ENCODE measurements around the gene HDAC4. TPM values are rescaled to one million over a fixed set of nuclear protein-coding genes. Genes with fewer than 3 reads are reported as not detected.

The HDAC4 gene
- total RNA-seq, 5 donors from 2014 or later (not counting 1 experiment from before 2014, with no cell fraction given) = 44.8 to 80.2 (median 60.9) TPM

GRCh38 chr2:239225371-239225851, 175.4 kb downstream of the HDAC4 start:
- Mint-ChIP-seq H3K9me3 (no peaks in the 10 kb centered on the region), H3K4me3 (peak overlapping the region; percentile 21 to 60 (median 54)), H3K27ac (peak overlapping the region; percentile 87 to 88), H3K27me3 (no peaks in the 10 kb centered on the region), H3K4me1 (peaks cover 84 to 89% (median 86%) of the 10 kb centered on the region in 3 donors), H3K36me3 (peaks cover under 1% of the 10 kb centered on the region)
- 35% methylated on average over 9 of the region's 13 CpGs for WGBS (ENCODE audit: insufficient coverage)
- Histone ChIP-seq H3K27me3 (replicated peaks in 1 of 2; ENCODE audit: control insufficient read depth in 2 of 2, extremely low read depth in 1 of 2, insufficient read depth in 2 of 2, low read length in 1 of 2) (no peaks in the 10 kb centered on the region), H3K27ac (ENCODE audit: low read length) (peak overlapping the region; percentile 36), H3K4me3 (ENCODE audit: control insufficient read depth in 1 of 2, extremely low read depth in 1 of 2, low read length in 1 of 2) (no peak overlapping the region), H3K4me1 (ENCODE audit: control insufficient read depth in 1 of 2, extremely low read depth in 1 of 2, insufficient read depth in 2 of 2, low read length in 2 of 2) (peaks cover 43 to 72% of the 10 kb centered on the region in 2 experiments), H3K36me3 (ENCODE audit: control insufficient read depth in 2 of 2, extremely low read depth in 1 of 2, insufficient read depth in 1 of 2, low read length in 1 of 2) (peaks cover 0 to 2% of the 10 kb centered on the region in 2 donors), H3K9me3 (no peaks in the 10 kb centered on the region)
- peak in 2 of 35 experiments; percentile 12 to 18 for DNase-seq
- peak; percentile 64 to 77 (median 74) for ATAC-seq (replicated peaks in 1 of 4)
- POLR2A ChIA-PET = no interaction called here
- CTCF ChIA-PET = no interaction called here

DNA sequence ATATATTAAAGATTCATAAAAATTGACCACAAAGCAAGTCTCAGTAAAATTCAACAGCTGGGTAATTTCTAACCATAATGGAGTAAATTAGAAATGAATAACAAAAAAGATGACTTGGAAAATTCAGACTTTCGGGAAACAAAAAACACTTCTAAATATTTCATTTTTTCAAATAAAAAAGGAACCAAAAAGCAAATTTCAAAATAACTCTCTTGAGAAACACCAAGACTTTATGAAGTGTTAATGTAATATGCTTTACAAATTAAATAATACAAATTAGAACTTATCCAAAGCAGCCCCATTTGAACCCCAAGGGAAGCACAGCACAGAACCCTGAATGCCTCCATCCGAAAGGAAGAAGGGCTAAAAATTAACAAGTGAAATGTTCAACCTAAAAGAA, 175.9 kb downstream of the HDAC4 start:
- H3K27me3 Mint-ChIP-seq = no peaks in the 10 kb centered on the region
- H3K9me3 ChIP-seq = no peaks in the 10 kb centered on the region
- H3K27ac ChIP-seq (ENCODE audit: low read length) = no peak overlapping the region
- no peak for ATAC-seq (replicated peaks in 1 of 4)
- no peak for DNase-seq
- H3K4me1 Mint-ChIP-seq = peaks cover 86 to 88% (median 87%) of the 10 kb centered on the region in 3 donors
- H3K36me3 Mint-ChIP-seq = peaks cover 3% of the 10 kb centered on the region
- no peaks in the 10 kb centered on the region for H3K9me3 Mint-ChIP-seq
- no CpG with 5 or more reads among the region's 2 CpGs for WGBS (ENCODE audit: insufficient coverage)
- H3K4me1 ChIP-seq (ENCODE audit: control insufficient read depth in 1 of 2, extremely low read depth in 1 of 2, insufficient read depth in 2 of 2, low read length in 2 of 2) = peaks cover 43 to 67% of the 10 kb centered on the region in 2 experiments
- peaks cover 0 to 2% of the 10 kb centered on the region in 2 donors for H3K36me3 ChIP-seq (ENCODE audit: control insufficient read depth in 2 of 2, extremely low read depth in 1 of 2, insufficient read depth in 1 of 2, low read length in 1 of 2)
- no peaks in the 10 kb centered on the region for H3K27me3 ChIP-seq (replicated peaks in 1 of 2; ENCODE audit: control insufficient read depth in 2 of 2, extremely low read depth in 1 of 2, insufficient read depth in 2 of 2, low read length in 1 of 2)
- no peak overlapping the region for H3K4me3 ChIP-seq (ENCODE audit: control insufficient read depth in 1 of 2, extremely low read depth in 1 of 2, low read length in 1 of 2)
- peak overlapping the region in 2 of 3 donors; percentile 54 to 60 for H3K4me3 Mint-ChIP-seq
- POLR2A ChIA-PET = no interaction called here
- CTCF ChIA-PET = no interaction called here
- peak overlapping the region; percentile 83 to 87 for H3K27ac Mint-ChIP-seq

DNA sequence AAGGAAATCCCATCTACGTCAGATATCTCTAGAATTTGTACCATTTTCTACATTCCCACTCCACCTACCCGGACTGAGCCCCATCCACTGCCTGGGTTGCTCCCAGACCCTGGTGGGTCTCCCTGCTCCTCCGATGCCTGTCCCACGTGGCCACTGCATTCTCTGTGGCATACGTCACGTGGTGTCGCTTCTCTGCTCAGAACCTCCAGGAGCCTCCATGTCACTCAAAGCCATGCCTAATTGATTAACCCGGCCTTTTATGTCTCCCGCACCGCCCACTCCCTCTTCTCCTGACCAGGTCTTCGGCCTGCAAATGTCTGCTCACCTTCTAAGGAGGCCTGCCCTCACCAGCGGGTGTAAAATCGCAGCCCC, 176.6 kb downstream of the HDAC4 start:
- no peaks in the 10 kb centered on the region for H3K9me3 Mint-ChIP-seq
- peaks cover 43 to 66% of the 10 kb centered on the region in 2 experiments for H3K4me1 ChIP-seq (ENCODE audit: control insufficient read depth in 1 of 2, extremely low read depth in 1 of 2, insufficient read depth in 2 of 2, low read length in 2 of 2)
- H3K4me3 ChIP-seq (ENCODE audit: control insufficient read depth in 1 of 2, extremely low read depth in 1 of 2, low read length in 1 of 2) = no peak overlapping the region
- H3K27ac ChIP-seq (ENCODE audit: low read length) = no peak overlapping the region
- WGBS (ENCODE audit: insufficient coverage) = 96% methylated on average over 12 of the region's 13 CpGs
- no peaks in the 10 kb centered on the region for H3K27me3 ChIP-seq (replicated peaks in 1 of 2; ENCODE audit: control insufficient read depth in 2 of 2, extremely low read depth in 1 of 2, insufficient read depth in 2 of 2, low read length in 1 of 2)
- peaks cover 3% of the 10 kb centered on the region for H3K36me3 Mint-ChIP-seq
- H3K27ac Mint-ChIP-seq = peak overlapping the region; percentile 31 to 56
- peaks cover 85 to 86% (median 85%) of the 10 kb centered on the region in 3 donors for H3K4me1 Mint-ChIP-seq
- peak overlapping the region in 1 of 3 donors; percentile 15 for H3K4me3 Mint-ChIP-seq
- peak in 1 of 35 experiments; percentile 22 for DNase-seq
- ChIA-PET POLR2A (no interaction called here), CTCF (no interaction called here)
- no peaks in the 10 kb centered on the region for H3K9me3 ChIP-seq
- no peak for ATAC-seq (replicated peaks in 1 of 4)
- no peaks in the 10 kb centered on the region for H3K27me3 Mint-ChIP-seq
- H3K36me3 ChIP-seq (ENCODE audit: control insufficient read depth in 2 of 2, extremely low read depth in 1 of 2, insufficient read depth in 1 of 2, low read length in 1 of 2) = peaks cover 0 to 2% of the 10 kb centered on the region in 2 donors

- no peaks in the 10 kb centered on the region for H3K27me3 ChIP-seq (replicated peaks in 1 of 2; ENCODE audit: control insufficient read depth in 2 of 2, extremely low read depth in 1 of 2, insufficient read depth in 2 of 2, low read length in 1 of 2)
- Mint-ChIP-seq H3K4me1 (peaks cover 84 to 87% (median 84%) of the 10 kb centered on the region in 3 donors), H3K36me3 (peaks cover 3% of the 10 kb centered on the region), H3K27ac (peak overlapping the region; percentile 56), H3K4me3 (peak overlapping the region in 1 of 3 donors; percentile 78), H3K9me3 (no peaks in the 10 kb centered on the region), H3K27me3 (no peaks in the 10 kb centered on the region)
- ChIA-PET POLR2A (no interaction called here), CTCF (no interaction called here)
- no peaks in the 10 kb centered on the region for H3K9me3 ChIP-seq
- no peak overlapping the region for H3K4me3 ChIP-seq (ENCODE audit: control insufficient read depth in 1 of 2, extremely low read depth in 1 of 2, low read length in 1 of 2)
- ATAC-seq (replicated peaks in 1 of 4) (no peak), DNase-seq (no peak)
- WGBS (ENCODE audit: insufficient coverage) = 91% methylated on average over 13 of the region's 24 CpGs
- no peak overlapping the region for H3K27ac ChIP-seq (ENCODE audit: low read length)
- H3K36me3 ChIP-seq (ENCODE audit: control insufficient read depth in 2 of 2, extremely low read depth in 1 of 2, insufficient read depth in 1 of 2, low read length in 1 of 2) = peaks cover 0 to 2% of the 10 kb centered on the region in 2 donors
- peaks cover 43 to 66% of the 10 kb centered on the region in 2 experiments for H3K4me1 ChIP-seq (ENCODE audit: control insufficient read depth in 1 of 2, extremely low read depth in 1 of 2, insufficient read depth in 2 of 2, low read length in 2 of 2)
Observed at GRCh38 chr2:239223310-239224198, 177.3 kb downstream of the HDAC4 start.

- H3K27ac Mint-ChIP-seq = peak overlapping the region; percentile 56 to 77
Observed at GRCh38 chr2:239222706-239223309, 178.0 kb downstream of the HDAC4 start.

GRCh38 chr2:239222312-239222660, 178.5 kb downstream of the HDAC4 start:
- Mint-ChIP-seq H3K4me3 (peak overlapping the region; percentile 9 to 78 (median 39)), H3K27ac (peak overlapping the region; percentile 56 to 77), H3K9me3 (no peaks in the 10 kb centered on the region), H3K4me1 (peaks cover 79 to 83% (median 80%) of the 10 kb centered on the region in 3 donors), H3K27me3 (no peaks in the 10 kb centered on the region), H3K36me3 (peaks cover 3% of the 10 kb centered on the region)
- peak overlapping the region in 1 of 2 donors; percentile 5 for H3K4me3 ChIP-seq (ENCODE audit: control insufficient read depth in 1 of 2, extremely low read depth in 1 of 2, low read length in 1 of 2)
- ChIA-PET CTCF (interaction anchor here in 1 of 2 donors (0.6 kb wide), 2 partner anchors 404 to 841 kb away, joined by 3 read pairs; no protein-coding TSS in a partner anchor), POLR2A (no interaction called here)
- ATAC-seq (replicated peaks in 1 of 4) (peak in 1 of 4 experiments; percentile 68), DNase-seq (peak in 1 of 35 experiments; percentile 20)
- peaks cover 43 to 61% of the 10 kb centered on the region in 2 experiments for H3K4me1 ChIP-seq (ENCODE audit: control insufficient read depth in 1 of 2, extremely low read depth in 1 of 2, insufficient read depth in 2 of 2, low read length in 2 of 2)
- peak overlapping the region; percentile 49 for H3K27ac ChIP-seq (ENCODE audit: low read length)
- no peaks in the 10 kb centered on the region for H3K36me3 ChIP-seq (ENCODE audit: control insufficient read depth in 2 of 2, extremely low read depth in 1 of 2, insufficient read depth in 1 of 2, low read length in 1 of 2)
- no peaks in the 10 kb centered on the region for H3K9me3 ChIP-seq
- no CpG with 5 or more reads among the region's 2 CpGs for WGBS (ENCODE audit: insufficient coverage)
- H3K27me3 ChIP-seq (replicated peaks in 1 of 2; ENCODE audit: control insufficient read depth in 2 of 2, extremely low read depth in 1 of 2, insufficient read depth in 2 of 2, low read length in 1 of 2) = no peaks in the 10 kb centered on the region

More at GRCh38 chr2:239222706-239223309, 178.0 kb downstream of the HDAC4 start:
- CTCF ChIA-PET = interaction anchor here in 1 of 2 donors (0.6 kb wide), 1 partner anchor 842 kb away, joined by 3 read pairs; no protein-coding TSS in a partner anchor
- peak overlapping the region in 2 of 3 donors; percentile 8 to 78 for H3K4me3 Mint-ChIP-seq
- no peaks in the 10 kb centered on the region for H3K27me3 Mint-ChIP-seq
- Histone ChIP-seq H3K27me3 (replicated peaks in 1 of 2; ENCODE audit: control insufficient read depth in 2 of 2, extremely low read depth in 1 of 2, insufficient read depth in 2 of 2, low read length in 1 of 2) (no peaks in the 10 kb centered on the region), H3K27ac (ENCODE audit: low read length) (peak overlapping the region; percentile 49), H3K9me3 (no peaks in the 10 kb centered on the region), H3K4me1 (ENCODE audit: control insufficient read depth in 1 of 2, extremely low read depth in 1 of 2, insufficient read depth in 2 of 2, low read length in 2 of 2) (peaks cover 43 to 61% of the 10 kb centered on the region in 2 experiments), H3K4me3 (ENCODE audit: control insufficient read depth in 1 of 2, extremely low read depth in 1 of 2, low read length in 1 of 2) (peak overlapping the region in 1 of 2 donors; percentile 33), H3K36me3 (ENCODE audit: control insufficient read depth in 2 of 2, extremely low read depth in 1 of 2, insufficient read depth in 1 of 2, low read length in 1 of 2) (peaks cover 0 to 1% of the 10 kb centered on the region in 2 donors)
- POLR2A ChIA-PET = no interaction called here
- peaks cover 79 to 83% (median 80%) of the 10 kb centered on the region in 3 donors for H3K4me1 Mint-ChIP-seq
- H3K36me3 Mint-ChIP-seq = peaks cover 3% of the 10 kb centered on the region
- ATAC-seq (replicated peaks in 1 of 4) (no peak), DNase-seq (no peak)
- no peaks in the 10 kb centered on the region for H3K9me3 Mint-ChIP-seq
- WGBS (ENCODE audit: insufficient coverage) = 65% methylated on average over 4 of the region's 10 CpGs

All from T-cell (primary cell).